HG02763 (cell line): Measurements from ENCODE around the gene SLC44A5.
"Not testable (repeated sequence)": the region's sequence is repeated elsewhere in the genome, so short reads cannot be mapped to it uniquely, and the experiment has no call there.

Experiments used
- ATAC-seq: cut with Tn5 transposase; IDR thresholded peaks from one replicate; pipeline ENCODE4 v1.9.1; 2021; ENCODE audit warnings: mild to moderate bottlenecking, moderate library complexity; ENCODE audit not compliant: unreplicated experiment

SLC44A5 gene

GRCh38 chr1:75375476-75376447 lies 235.2 kb downstream of the SLC44A5 start:
- ATAC-seq: not testable (repeated sequence)

- no peak for ATAC-seq
Measured at GRCh38 chr1:75373542-75374159, 237.3 kb downstream of the SLC44A5 start.

GRCh38 chr1:75366595-75366994 lies 244.3 kb downstream of the SLC44A5 start:
- ATAC-seq: no peak

GRCh38 chr1:75361260-75361659 lies 249.7 kb downstream of the SLC44A5 start:
- ATAC-seq: no peak

- not testable (repeated sequence) for ATAC-seq
Measured at GRCh38 chr1:75354267-75354666, 256.6 kb downstream of the SLC44A5 start.

GRCh38 chr1:75353051-75353450 lies 257.9 kb downstream of the SLC44A5 start:
- ATAC-seq: no peak

GRCh38 chr1:75345538-75346292 lies 265.2 kb downstream of the SLC44A5 start:
- ATAC-seq: no peak

GRCh38 chr1:75342786-75343185 lies 268.1 kb downstream of the SLC44A5 start:
- no peak for ATAC-seq

- ATAC-seq: peak; percentile 48
Measured at GRCh38 chr1:75341537-75341936, 269.4 kb downstream of the SLC44A5 start.

DNA sequence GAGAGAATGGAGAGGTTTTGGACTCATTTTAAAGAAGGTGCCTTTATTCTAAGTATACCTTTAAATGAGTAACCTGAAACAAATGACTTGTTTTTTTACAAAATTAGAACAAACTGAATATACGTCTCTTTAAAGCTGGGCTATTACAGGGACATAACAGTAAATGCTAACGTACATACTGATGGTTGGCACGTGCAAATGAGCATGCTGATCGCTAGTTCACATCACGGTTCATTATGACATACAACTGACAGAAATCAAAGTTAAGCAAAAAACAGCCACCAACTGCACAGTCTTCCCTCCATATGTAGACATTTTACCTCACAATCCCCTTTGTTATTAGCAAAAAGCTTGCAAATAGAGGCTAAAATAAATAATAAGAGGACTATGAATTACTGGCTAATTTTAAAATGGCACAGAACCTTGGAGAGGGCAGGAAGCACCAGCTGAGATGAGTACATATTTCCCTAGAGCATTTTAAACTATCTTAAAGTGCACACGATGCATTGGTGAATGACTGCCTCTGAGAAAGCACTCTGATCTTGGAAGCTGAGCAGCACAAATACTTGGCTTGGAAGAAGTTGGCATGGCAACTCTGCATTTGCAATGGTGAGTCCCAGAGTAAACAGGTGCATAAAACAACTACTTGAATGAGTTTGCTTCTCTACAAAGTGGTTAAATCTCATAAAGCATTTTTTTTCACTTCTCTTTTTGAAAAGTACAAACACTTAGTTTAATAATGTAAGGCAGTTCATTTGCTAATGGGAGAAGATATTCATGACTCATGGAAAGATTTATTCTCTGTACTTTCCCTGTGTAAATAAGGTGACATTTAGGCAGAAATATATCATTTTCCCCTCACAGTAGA lies 272.1 kb downstream of the SLC44A5 start:
- ATAC-seq: peak; percentile 94

DNA sequence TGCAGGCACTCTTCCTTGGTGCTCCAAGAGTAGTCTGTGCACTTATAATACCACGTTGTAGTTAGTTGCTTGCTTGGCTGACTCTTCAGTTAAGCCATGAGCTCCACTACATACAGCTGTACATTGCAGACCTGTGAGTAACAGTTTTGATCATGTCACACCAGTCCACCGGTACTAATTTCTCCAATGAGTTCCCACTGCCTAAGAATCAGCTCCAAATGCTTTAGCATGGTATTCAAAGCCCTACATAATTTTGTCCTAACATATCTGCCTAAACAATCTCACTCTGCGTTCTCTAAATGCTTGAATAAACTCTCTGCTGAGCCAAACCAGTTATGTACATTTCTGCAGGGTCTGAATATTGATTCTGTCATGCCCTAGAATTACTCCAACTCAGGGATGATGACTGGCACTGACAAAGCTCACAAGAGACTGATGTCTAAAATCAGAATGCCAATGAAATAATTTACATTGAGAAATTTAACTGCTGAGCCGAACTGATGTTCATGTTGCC lies 276.0 kb downstream of the SLC44A5 start:
- no peak for ATAC-seq

- ATAC-seq: no peak
Measured at GRCh38 chr1:75330624-75331023, 280.3 kb downstream of the SLC44A5 start.

DNA sequence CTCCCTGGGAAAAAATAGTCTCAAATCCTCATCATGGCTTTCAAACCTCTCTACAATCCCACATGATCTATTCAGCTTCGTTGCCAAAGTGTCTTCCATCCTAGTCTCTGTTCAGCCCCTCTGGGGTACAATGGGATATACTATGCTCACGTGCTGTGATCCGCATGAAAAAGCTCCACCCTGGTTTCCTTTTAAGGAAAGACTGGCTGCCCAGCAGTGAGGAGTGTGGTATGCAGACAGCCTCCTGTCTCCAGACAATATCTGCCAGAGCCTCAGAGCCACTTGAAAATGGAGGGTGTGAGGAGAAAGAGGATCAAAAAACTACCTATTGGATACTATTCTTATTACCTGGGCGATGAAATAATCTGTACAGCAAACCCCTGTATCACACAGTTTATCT lies 282.2 kb downstream of the SLC44A5 start:
- ATAC-seq: no peak

- no peak for ATAC-seq
Measured at GRCh38 chr1:75327395-75327794, 283.5 kb downstream of the SLC44A5 start.

GRCh38 chr1:75317976-75318375 lies 292.9 kb downstream of the SLC44A5 start:
- ATAC-seq: no peak

GRCh38 chr1:75316230-75316629 lies 294.7 kb downstream of the SLC44A5 start:
- ATAC-seq: no peak

- no peak for ATAC-seq
Measured at GRCh38 chr1:75312620-75313019, 298.3 kb downstream of the SLC44A5 start.

- ATAC-seq: no peak
Measured at GRCh38 chr1:75310067-75310466, 300.8 kb downstream of the SLC44A5 start.

DNA sequence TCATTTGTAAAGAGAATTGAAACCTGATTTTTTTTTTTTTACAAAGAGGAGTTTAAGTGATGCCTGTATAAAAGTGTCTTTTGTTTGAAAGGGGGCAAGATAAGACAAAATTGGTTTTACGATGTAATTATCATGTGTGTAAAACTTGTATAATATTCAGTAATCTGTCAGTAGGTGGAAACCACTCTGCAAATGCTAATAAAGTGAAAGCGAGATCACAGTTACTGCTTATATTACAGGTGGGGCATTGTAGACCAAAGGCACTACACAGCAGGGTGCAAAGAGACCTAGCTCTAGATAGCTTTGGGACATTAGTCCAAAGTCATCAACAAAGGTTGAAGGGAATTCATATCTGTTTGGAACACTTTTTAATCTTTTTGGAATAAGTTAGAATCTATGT lies 302.5 kb downstream of the SLC44A5 start:
- ATAC-seq: no peak

GRCh38 chr1:75305061-75305460 lies 305.9 kb downstream of the SLC44A5 start:
- no peak for ATAC-seq
